GM18867 (cell line): Measurements from ENCODE around the gene AQP10.
"Not testable (repeated sequence)": the region's sequence is repeated elsewhere in the genome, so short reads cannot be mapped to it uniquely, and the experiment has no call there.

Source experiments
- ATAC-seq: cut with Tn5 transposase; IDR thresholded peaks from one replicate; pipeline ENCODE4 v1.9.1; 2021; ENCODE audit warnings: mild to moderate bottlenecking, moderate library complexity; ENCODE audit not compliant: unreplicated experiment

Gene AQP10

GRCh38 chr1:154342836-154343472, 22.1 kb downstream of the AQP10 start:
- no peak for ATAC-seq

GRCh38 chr1:154344977-154345837, 24.3 kb downstream of the AQP10 start:
- ATAC-seq = no peak

GRCh38 chr1:154346276-154346917, 25.5 kb downstream of the AQP10 start:
- ATAC-seq = no peak

GRCh38 chr1:154347961-154348360, 27.1 kb downstream of the AQP10 start:
- ATAC-seq = no peak

- ATAC-seq = no peak
These were observed 27.7 kb downstream of the AQP10 start for GRCh38 chr1:154348429-154349076.

GRCh38 chr1:154349121-154349520, 28.2 kb downstream of the AQP10 start:
- no peak for ATAC-seq

- no peak for ATAC-seq
These were observed 29.5 kb downstream of the AQP10 start for GRCh38 chr1:154350383-154350782.

GRCh38 chr1:154351363-154352068, 30.6 kb downstream of the AQP10 start:
- no peak for ATAC-seq

- ATAC-seq = no peak
These were observed 31.3 kb downstream of the AQP10 start for GRCh38 chr1:154352245-154352580.

- no peak for ATAC-seq
These were observed 31.9 kb downstream of the AQP10 start for GRCh38 chr1:154352581-154353459.

GRCh38 chr1:154353460-154353904, 32.6 kb downstream of the AQP10 start:
- ATAC-seq = no peak

- no peak for ATAC-seq
These were observed 33.1 kb downstream of the AQP10 start for GRCh38 chr1:154353966-154354365.

- ATAC-seq = no peak
These were observed 37.6 kb downstream of the AQP10 start for GRCh38 chr1:154358519-154358918.

- ATAC-seq = no peak
These were observed 39.4 kb downstream of the AQP10 start for GRCh38 chr1:154360288-154360687.

GRCh38 chr1:154360881-154361280, 40.0 kb downstream of the AQP10 start:
- ATAC-seq = not testable (repeated sequence)

GRCh38 chr1:154361357-154361756, 40.5 kb downstream of the AQP10 start:
- ATAC-seq = no peak

GRCh38 chr1:154371436-154371835, 50.5 kb downstream of the AQP10 start:
- ATAC-seq = no peak

GRCh38 chr1:154373777-154374357, 53.0 kb downstream of the AQP10 start:
- not testable (repeated sequence) for ATAC-seq
